Stomach smooth muscle (tissue), 2 donors: ENCODE results near the gene ZPR1.

Experiments
- H3K27ac ChIP-seq: one replicate; pipeline ENCODE4 v1.7.0; 2013; ENCODE audit warnings: mild to moderate bottlenecking, low read length, inconsistent platforms
- H3K27me3 ChIP-seq, 2 donors: one replicate each; pipeline ENCODE4 v1.7.0; 2013; ENCODE audit warnings: low read length in 2 of 2; ENCODE audit not compliant: insufficient read depth in 2 of 2, control insufficient read depth in 1 of 2
- H3K36me3 ChIP-seq, 2 donors: one replicate each; pipeline ENCODE4 v1.7.0; 2013; ENCODE audit warnings: low read length in 2 of 2; ENCODE audit not compliant: control insufficient read depth in 2 of 2, insufficient read depth in 2 of 2
- H3K4me1 ChIP-seq: one replicate; pipeline ENCODE4 v1.7.0; 2013; ENCODE audit warnings: low read length; ENCODE audit not compliant: control insufficient read depth, insufficient read depth
- H3K4me3 ChIP-seq, 2 donors: one replicate each; pipeline ENCODE4 v1.7.0; 2013; ENCODE audit warnings: low read length in 2 of 2
- H3K9ac ChIP-seq, 2 donors: one replicate each; pipeline ENCODE4 v1.7.0; 2013; ENCODE audit warnings: low read length in 2 of 2, mild to moderate bottlenecking in 1 of 2
- H3K9me3 ChIP-seq, 2 donors: one replicate each; pipeline ENCODE4 v1.7.0; 2013; ENCODE audit warnings: low read length in 2 of 2; ENCODE audit not compliant: control insufficient read depth in 2 of 2
- donor health status: healthy.
- donor health status: Pancreatic carcinoma.

The ZPR1 gene

GRCh38 chr11:116791002-116791812 is 3.4 kb upstream of the ZPR1 start:
- Histone ChIP-seq H3K9ac (no peak overlapping the region), H3K27ac (no peak overlapping the region), H3K4me3 (peak overlapping the region in 1 of 2 donors; percentile 66)

GRCh38 chr11:116790167-116791001 is 2.6 kb upstream of the ZPR1 start:
- Histone ChIP-seq H3K27me3 (no peaks in the 10 kb centered on the region), H3K4me1 (peaks cover 22% of the 10 kb centered on the region), H3K27ac (no peak overlapping the region), H3K9me3 (no peaks in the 10 kb centered on the region), H3K4me3 (no peak overlapping the region), H3K36me3 (peaks cover 9 to 12% of the 10 kb centered on the region in 2 donors), H3K9ac (no peak overlapping the region)

More at GRCh38 chr11:116791002-116791812, 3.4 kb upstream of the ZPR1 start:
- H3K36me3 ChIP-seq, result peaks cover 3 to 4% of the 10 kb centered on the region in 2 donors
- H3K9me3 ChIP-seq, result no peaks in the 10 kb centered on the region
- H3K4me1 ChIP-seq, result peaks cover 22% of the 10 kb centered on the region
- H3K27me3 ChIP-seq, result no peaks in the 10 kb centered on the region

GRCh38 chr11:116788975-116789374 is 1.2 kb upstream of the ZPR1 start:
- H3K9ac ChIP-seq, result no peak overlapping the region
- peak overlapping the region in 1 of 2 donors; percentile 92 for H3K4me3 ChIP-seq
- no peaks in the 10 kb centered on the region for H3K9me3 ChIP-seq
- no peak overlapping the region for H3K27ac ChIP-seq
- H3K27me3 ChIP-seq, result no peaks in the 10 kb centered on the region
- H3K36me3 ChIP-seq, result peaks cover 23 to 26% of the 10 kb centered on the region in 2 donors
- peaks cover 22% of the 10 kb centered on the region for H3K4me1 ChIP-seq

GRCh38 chr11:116788534-116788933 is 711 bp upstream of the ZPR1 start:
- Histone ChIP-seq H3K4me1 (peaks cover 22% of the 10 kb centered on the region), H3K27me3 (no peaks in the 10 kb centered on the region), H3K9me3 (no peaks in the 10 kb centered on the region), H3K4me3 (peak overlapping the region; percentile 92 to 94), H3K27ac (peak overlapping the region; percentile 87), H3K36me3 (peaks cover 27 to 30% of the 10 kb centered on the region in 2 donors), H3K9ac (peak overlapping the region; percentile 88 to 96)

GRCh38 chr11:116787436-116787785 is 412 bp downstream of the ZPR1 start:
- Histone ChIP-seq H3K27ac (peak overlapping the region; percentile 87), H3K4me3 (peak overlapping the region; percentile 92 to 94), H3K9me3 (no peaks in the 10 kb centered on the region), H3K27me3 (no peaks in the 10 kb centered on the region), H3K4me1 (peaks cover 22% of the 10 kb centered on the region), H3K36me3 (peaks cover 37 to 41% of the 10 kb centered on the region in 2 donors), H3K9ac (peak overlapping the region; percentile 88 to 96)

GRCh38 chr11:116786966-116787365 is 857 bp downstream of the ZPR1 start:
- peak overlapping the region; percentile 88 to 96 for H3K9ac ChIP-seq
- peak overlapping the region; percentile 92 to 94 for H3K4me3 ChIP-seq
- no peaks in the 10 kb centered on the region for H3K9me3 ChIP-seq
- H3K27me3 ChIP-seq, result no peaks in the 10 kb centered on the region
- H3K4me1 ChIP-seq, result peaks cover 22% of the 10 kb centered on the region
- H3K36me3 ChIP-seq, result peaks cover 42 to 46% of the 10 kb centered on the region in 2 donors
- no peak overlapping the region for H3K27ac ChIP-seq

GRCh38 chr11:116786326-116786725 is 1.5 kb downstream of the ZPR1 start:
- H3K36me3 ChIP-seq, result peaks cover 43 to 47% of the 10 kb centered on the region in 2 donors
- no peaks in the 10 kb centered on the region for H3K27me3 ChIP-seq
- H3K4me3 ChIP-seq, result peak overlapping the region in 1 of 2 donors; percentile 92
- H3K9me3 ChIP-seq, result no peaks in the 10 kb centered on the region
- H3K9ac ChIP-seq, result no peak overlapping the region
- H3K4me1 ChIP-seq, result peaks cover 16% of the 10 kb centered on the region
- no peak overlapping the region for H3K27ac ChIP-seq

GRCh38 chr11:116782728-116783127 is 5.1 kb downstream of the ZPR1 start:
- Histone ChIP-seq H3K9ac (no peak overlapping the region), H3K4me1 (peaks cover 9% of the 10 kb centered on the region)

GRCh38 chr11:116778556-116778955 is 9.3 kb downstream of the ZPR1 start:
- H3K27ac ChIP-seq, result no peak overlapping the region
- H3K36me3 ChIP-seq, result peaks cover 42 to 50% of the 10 kb centered on the region in 2 donors
- H3K9me3 ChIP-seq, result no peaks in the 10 kb centered on the region

More at GRCh38 chr11:116782728-116783127, 5.1 kb downstream of the ZPR1 start:
- H3K27me3 ChIP-seq, result no peaks in the 10 kb centered on the region
- peaks cover 63 to 67% of the 10 kb centered on the region in 2 donors for H3K36me3 ChIP-seq
- H3K9me3 ChIP-seq, result no peaks in the 10 kb centered on the region
- no peak overlapping the region for H3K4me3 ChIP-seq
- no peak overlapping the region for H3K27ac ChIP-seq

GRCh38 chr11:116777056-116777455 is 10.8 kb downstream of the ZPR1 start:
- H3K4me3 ChIP-seq, result no peak overlapping the region

More at GRCh38 chr11:116778556-116778955, 9.3 kb downstream of the ZPR1 start:
- Histone ChIP-seq H3K4me3 (no peak overlapping the region), H3K27me3 (no peaks in the 10 kb centered on the region), H3K4me1 (peaks cover under 1% of the 10 kb centered on the region), H3K9ac (no peak overlapping the region)

More at GRCh38 chr11:116777056-116777455, 10.8 kb downstream of the ZPR1 start:
- Histone ChIP-seq H3K9me3 (no peaks in the 10 kb centered on the region), H3K27me3 (no peaks in the 10 kb centered on the region), H3K4me1 (peaks cover 9% of the 10 kb centered on the region), H3K36me3 (peaks cover 28 to 35% of the 10 kb centered on the region in 2 donors), H3K9ac (no peak overlapping the region), H3K27ac (no peak overlapping the region)
